ENCODE results near the gene C9orf43.
"Not testable (repeated sequence)": the region's sequence is repeated elsewhere in the genome, so short reads cannot be mapped to it uniquely, and the experiment has no call there.

The C9orf43 gene

GRCh38 chr9:113381909-113382411, 28.6 kb upstream of the C9orf43 start:
- no peak for DNase-seq

DNA sequence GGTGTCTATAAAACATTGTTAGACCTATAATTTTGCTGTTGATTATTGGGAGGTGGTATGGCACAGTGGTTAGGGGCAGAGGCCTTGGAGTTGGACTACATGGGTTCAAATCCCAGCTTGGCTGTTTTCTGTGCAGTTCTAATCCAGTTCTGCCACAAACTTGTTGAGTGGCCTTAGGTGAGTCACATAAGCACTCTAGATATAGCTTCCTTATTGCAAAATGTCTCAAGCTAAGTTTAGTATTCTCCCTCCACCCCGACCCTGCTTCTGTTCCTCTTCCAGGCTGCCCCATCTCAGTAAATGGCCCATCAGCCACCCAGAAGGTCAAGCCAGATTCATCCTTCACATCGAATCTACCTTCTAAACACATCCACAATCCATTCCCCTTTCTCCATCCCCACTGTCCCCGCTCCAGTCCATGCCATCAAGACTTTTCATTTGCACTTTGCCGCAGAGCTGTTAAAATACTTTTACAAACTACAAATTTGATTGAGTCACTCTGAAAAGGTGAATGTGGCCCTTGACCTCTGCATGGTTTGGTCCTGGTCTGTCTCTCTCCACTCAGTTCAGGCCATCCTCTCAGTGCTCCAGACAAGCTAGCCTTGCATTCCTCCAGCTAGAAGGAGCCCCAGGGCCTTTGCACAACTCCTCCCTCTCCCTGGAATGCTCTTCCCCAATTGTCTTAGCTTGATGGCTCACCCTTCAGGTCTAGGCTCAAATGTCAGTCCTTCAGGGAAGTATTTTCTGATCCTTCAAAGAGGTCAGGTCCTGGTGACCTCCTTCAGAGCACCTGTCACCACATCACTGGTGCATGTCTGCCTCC, 23.8 kb upstream of the C9orf43 start:
- DNase-seq, result no peak

GRCh38 chr9:113387560-113388230, 22.9 kb upstream of the C9orf43 start:
- no peak for DNase-seq

GRCh38 chr9:113388833-113389232, 21.7 kb upstream of the C9orf43 start:
- no peak for DNase-seq

DNA sequence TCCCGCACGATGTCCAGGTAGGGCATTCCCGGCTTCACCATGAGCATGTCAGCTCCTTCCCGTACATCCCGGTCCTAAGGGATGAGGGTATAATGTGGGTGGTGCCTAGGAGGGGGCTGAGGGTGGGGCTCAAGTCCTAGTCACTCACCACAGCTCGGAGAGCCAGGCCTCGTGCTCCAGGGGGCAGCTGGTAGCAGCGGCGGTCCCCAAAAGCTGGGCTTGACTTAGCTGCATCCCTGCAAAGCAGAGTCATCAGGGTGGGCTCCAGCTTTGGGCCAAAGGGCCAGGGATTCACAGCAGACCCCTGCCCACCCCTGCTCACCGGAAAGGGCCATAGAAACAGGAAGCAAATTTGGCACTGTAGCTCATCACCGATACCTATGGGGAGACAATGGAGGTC, 21.1 kb upstream of the C9orf43 start:
- no peak for DNase-seq

- DNase-seq, result no peak
These were observed 20.2 kb upstream of the C9orf43 start for GRCh38 chr9:113390192-113390960.

DNA sequence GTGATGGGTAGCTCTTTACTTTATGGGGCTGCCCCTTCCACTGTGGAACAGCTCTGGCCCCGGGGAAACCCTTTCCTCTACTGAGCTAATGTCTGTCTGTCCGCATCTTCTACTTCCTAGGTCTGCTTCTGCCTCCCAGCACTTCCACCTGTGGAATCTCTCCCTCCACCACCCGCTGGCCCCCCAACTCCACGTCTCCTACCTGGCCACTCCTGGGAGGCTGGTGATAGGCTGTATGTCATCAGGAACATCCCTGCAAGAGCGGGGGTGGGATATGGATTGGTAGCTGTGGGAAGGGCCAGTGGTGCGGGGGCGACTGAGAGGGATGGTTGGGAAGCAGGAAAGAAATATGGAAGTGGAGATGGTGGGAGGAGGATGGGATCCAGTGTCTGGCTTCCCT, 18.6 kb upstream of the C9orf43 start:
- no peak for DNase-seq

DNA sequence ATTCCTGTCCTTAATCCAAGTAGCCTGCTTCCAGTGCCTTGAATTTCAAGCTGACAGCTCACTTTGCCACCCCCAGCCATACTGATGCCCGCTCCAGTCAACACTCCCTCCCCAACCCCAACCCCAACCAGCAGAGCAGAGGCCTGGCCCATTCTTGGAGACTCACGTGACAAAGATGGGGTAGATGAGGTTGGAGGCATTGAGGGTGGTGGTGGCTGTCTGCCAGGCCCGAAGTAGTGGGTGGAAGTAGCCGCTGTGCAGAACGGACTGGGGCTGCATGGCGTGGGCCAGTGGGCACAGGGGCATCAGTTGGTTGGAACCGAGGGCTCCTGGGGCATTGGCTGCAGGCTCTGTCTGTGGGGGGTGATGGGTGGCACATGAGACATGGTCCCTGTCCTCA, 17.3 kb upstream of the C9orf43 start:
- no peak for DNase-seq

DNA sequence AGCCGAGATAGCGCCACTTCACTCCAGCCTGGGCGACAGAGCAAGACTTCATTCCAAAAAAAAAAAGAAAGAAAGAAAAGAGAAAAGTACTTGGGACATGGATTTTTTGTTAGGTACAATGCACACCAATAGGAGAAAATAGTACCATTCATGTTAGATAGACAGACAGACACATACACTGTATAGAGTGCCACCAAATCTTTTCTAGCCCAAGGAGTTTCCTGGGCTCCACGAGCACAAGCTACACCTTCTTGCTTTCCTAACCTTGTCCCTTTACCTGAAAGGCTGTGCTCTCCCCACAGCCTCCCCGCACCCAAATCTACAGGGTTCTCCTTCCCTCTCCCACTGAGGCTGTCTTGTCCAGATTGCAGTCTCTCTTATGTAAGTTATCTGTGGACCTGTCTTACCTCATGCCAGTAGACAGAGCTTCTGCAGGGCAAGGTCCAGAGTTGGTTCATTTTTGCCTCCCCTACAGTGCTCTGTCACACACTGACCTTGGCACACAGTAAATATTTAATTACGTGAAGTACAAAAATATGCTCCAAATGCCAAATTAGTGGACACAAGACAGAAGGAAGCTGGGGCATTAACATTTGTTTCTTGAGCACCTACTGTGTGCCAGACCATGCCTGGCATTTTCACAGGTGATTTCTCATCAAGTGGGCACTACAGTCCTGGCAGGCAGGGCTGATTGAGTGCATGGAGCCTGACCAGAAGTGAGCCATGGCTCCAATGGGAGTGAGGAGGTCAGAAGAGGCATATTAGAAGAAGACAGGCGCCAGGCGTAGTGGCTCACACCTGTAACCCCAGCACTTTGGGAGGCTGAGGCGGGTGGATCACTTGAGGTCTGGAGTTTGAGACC, 15.3 kb upstream of the C9orf43 start:
- no peak for DNase-seq

GRCh38 chr9:113397203-113397631, 13.3 kb upstream of the C9orf43 start:
- DNase-seq, result no peak

- DNase-seq, result no peak
These were observed 11.8 kb upstream of the C9orf43 start for GRCh38 chr9:113398796-113399195.

DNA sequence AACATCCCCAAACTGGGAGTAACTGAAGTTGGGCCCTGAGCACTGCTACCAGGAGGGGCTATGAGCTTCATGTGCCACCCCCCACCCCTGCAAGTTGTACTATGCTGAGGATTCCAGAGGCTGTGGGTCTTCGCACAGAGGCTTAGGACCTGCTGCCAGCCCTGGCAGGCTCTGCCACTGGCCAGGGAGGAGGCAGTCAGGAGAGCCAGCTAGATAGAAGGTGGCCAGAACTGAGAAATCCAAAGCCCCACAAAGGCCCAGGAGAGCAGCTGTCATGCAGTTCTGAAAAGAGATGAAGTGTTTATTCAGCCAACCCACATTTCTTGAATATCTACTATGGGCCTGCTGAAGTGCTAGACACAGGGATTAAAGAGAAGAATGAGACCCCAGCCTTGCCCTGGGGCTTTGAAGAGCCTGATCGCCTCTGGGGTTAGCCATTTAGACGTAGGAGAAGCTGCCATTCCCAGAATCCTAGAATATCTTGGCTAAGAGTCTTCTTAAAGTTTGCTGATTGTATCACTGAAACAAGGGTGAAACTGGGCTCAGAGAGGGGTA, 10.8 kb upstream of the C9orf43 start:
- no peak for DNase-seq

DNA sequence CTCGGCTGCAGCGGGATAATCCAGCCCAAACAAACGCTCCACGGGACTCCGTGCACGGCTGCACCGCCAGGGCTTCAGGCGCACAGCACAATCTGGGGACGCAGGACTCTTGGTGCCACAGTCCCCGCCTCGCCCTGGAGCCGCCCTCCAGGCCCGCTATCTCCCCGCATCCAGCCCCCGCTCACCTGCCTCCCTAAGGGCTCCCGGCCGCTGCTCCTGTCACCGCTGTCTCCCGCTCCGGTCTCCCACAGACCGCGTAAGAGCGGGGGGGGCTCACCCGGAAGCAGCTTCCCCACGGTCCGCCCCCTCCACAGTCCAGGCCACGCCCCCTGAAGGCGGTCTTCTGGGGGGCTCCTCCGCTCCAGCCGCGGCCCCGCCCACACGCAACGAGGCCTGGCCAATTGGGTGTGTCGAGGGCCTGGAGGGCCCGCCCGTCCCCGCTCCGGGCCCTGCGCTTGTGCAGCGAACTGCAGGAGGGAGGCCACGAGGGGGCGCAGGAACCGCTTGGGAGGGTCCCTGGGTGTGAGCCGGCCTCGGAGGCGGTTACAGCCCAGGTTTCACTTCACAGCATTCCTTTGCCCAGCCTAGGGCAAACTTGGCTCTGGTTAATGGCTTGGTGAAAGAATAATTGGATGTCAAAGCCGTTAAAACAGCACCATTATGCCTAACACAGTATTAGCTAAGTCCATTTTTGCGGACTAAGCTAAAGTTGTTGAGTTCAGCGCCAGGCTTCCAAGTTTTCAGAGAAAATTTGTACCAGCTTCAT, 9.3 kb upstream of the C9orf43 start, which contains the start of gene ALAD:
ALAD (minus strand) TSS at position 258 of the 766 bp plus-strand sequence. CDS start 7,725 bp downstream, outside the sequence.
- DNase-seq, result peak; percentile 99 to 100

GRCh38 chr9:113403646-113404045, 6.9 kb upstream of the C9orf43 start:
- DNase-seq, result no peak

- DNase-seq, result not testable (repeated sequence)
These were observed 4.2 kb upstream of the C9orf43 start for GRCh38 chr9:113406353-113406752.

- peak; percentile 30 to 46 for DNase-seq
These were observed 3.6 kb upstream of the C9orf43 start for GRCh38 chr9:113406873-113407511.

DNA sequence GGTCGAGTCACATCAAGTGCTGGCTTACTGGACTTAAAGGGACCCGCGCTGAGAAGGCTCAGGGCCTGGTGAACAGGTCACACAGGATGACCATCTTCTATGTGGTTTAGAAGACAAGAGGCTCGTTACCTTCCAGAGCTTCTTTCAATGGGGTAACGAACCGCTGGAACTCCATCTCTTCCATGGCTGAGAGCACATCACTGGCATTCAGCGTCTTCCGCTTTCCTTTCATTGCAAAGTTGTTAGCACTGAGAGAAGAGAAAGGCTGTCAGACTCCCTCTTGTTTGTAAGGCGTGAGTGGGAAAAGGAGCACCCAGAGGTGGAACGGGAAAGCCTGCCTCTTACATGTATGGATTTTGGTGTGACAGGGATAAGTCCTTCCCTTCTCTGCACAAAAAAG, 1.1 kb upstream of the C9orf43 start:
- no peak for DNase-seq

GRCh38 chr9:113409883-113410206, 702 bp upstream of the C9orf43 start:
- no peak for DNase-seq

DNA sequence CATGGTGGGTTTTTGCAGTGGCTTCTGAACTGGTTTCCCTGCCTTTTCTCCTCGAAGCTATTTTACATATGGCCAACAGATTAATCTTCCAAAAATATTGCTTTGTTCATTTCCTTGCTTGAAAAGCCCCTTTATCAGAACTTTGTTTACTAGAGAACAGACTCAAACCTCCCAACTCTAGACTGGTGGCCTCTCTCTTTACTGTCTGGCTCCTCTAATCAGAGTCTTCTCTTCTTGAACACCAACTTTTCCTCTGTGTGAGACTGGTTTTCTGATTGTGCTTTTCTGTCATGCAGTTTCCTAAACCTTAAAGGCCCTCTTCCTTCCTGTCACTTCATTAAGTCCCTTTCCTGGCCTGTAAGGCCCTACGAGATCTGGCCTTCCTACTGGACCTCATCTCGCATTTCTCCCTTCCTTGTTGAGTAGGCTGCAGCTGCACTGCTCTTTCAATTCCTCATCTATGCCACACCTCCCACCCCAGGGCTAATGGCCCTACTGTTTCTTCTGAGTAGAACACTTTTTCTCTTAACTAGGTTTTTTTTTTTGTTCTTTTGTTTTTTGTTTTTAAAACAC, 5.7 kb downstream of the C9orf43 start:
- no peak for DNase-seq

GRCh38 chr9:113417370-113417769, 6.8 kb downstream of the C9orf43 start:
- DNase-seq, result no peak

Data from stimulated activated CD4-positive, alpha-beta T cell treated with anti-CD3 and anti-CD28 coated beads, Interleukin-4, amount 100 ng/mL, for 4 hours (primary cell).